ENCODE data around the gene LIMS2. TPM values are rescaled to one million over a fixed set of nuclear protein-coding genes. Genes with fewer than 3 reads are reported as not detected.

LIMS2 gene
- total and polyA plus RNA-seq, 2 donors (not counting 3 experiments of a cell fraction or from before 2014, with no cell fraction given): 48.3 to 55.6 TPM

GRCh38 chr2:127656569-127657231 lies 18.6 kb downstream of the LIMS2 start:
- Histone ChIP-seq H3K9me1 (replicated peaks; ENCODE audit: control insufficient read depth, extremely low read depth, insufficient read depth, low read length) (no peaks in the 10 kb centered on the region), H2AFZ (ENCODE audit: low read depth, low read length) (no peak overlapping the region), H3K9me3 (replicated peaks; ENCODE audit: control insufficient read depth, insufficient read depth, low read length) (no peaks in the 10 kb centered on the region), H4K20me1 (replicated peaks; ENCODE audit: control insufficient read depth, extremely low read depth, insufficient read depth, low read length) (no peaks in the 10 kb centered on the region), H3K9ac (replicated peaks; ENCODE audit: extremely low read depth, insufficient read depth, low read length) (no peak overlapping the region), H3K4me3 (replicated peaks in 1 of 3; ENCODE audit: insufficient read depth in 1 of 3, low read depth in 1 of 3, low read length in 3 of 3) (no peak overlapping the region), H3K27me3 (ENCODE audit: control insufficient read depth in 2 of 2, insufficient read depth in 2 of 2, low read length in 2 of 2) (no peaks in the 10 kb centered on the region), H3K27ac (ENCODE audit: insufficient read depth, low read depth, low read length) (no peak overlapping the region), H3K36me3 (ENCODE audit: control insufficient read depth in 2 of 2, extremely low read depth in 1 of 2, insufficient read depth in 2 of 2, low read length in 2 of 2) (peaks cover 0 to 9% of the 10 kb centered on the region in 2 experiments), H3K4me1 (ENCODE audit: control insufficient read depth, extremely low read depth, insufficient read depth, low read length) (peaks cover 28% of the 10 kb centered on the region), H3K4me2 (ENCODE audit: insufficient read depth, low read length) (no peak overlapping the region), H3K79me2 (ENCODE audit: control insufficient read depth, insufficient read depth, low read length) (no peaks in the 10 kb centered on the region)
- FAIRE-seq (no peak), DNase-seq (ENCODE audit: low read depth, low spot score) (no peak)
- CTCF ChIA-PET: interaction anchor here (12.1 kb wide), 1 partner anchor 64 kb away, joined by 424 read pairs; no protein-coding TSS in a partner anchor
- intact Hi-C loops (cut with micrococcal nuclease) (no loop called here), dilution Hi-C loops (cut with MboI; ENCODE audit: extremely low pct_ligation_motif_present, low sequenced_read_pairs) (no loop called here)
- BruUV-seq (replicated peaks): no TSS peak
- POLR2A ChIA-PET: no interaction called here
- TF ChIP-seq POLR2A (IDR thresholded peaks at IDR 0.05; ENCODE audit: low read depth, low read length): no peak
- TF ChIP-seq GATA2 (IDR thresholded peaks at IDR 0.05; ENCODE audit: insufficient read depth, insufficient read length, low read depth, low read length): no peak
- no peak for TF ChIP-seq FOS (IDR thresholded peaks at IDR 0.05; ENCODE audit: borderline replicate concordance, insufficient read depth, low read length)
- no peak for TF ChIP-seq CTCF (IDR thresholded peaks at IDR 0.05; ENCODE audit: extremely low read depth in 1 of 2, insufficient read depth in 1 of 2, low read depth in 1 of 2, low read length in 2 of 2)
- TF ChIP-seq EZH2 (IDR thresholded peaks at IDR 0.05; ENCODE audit: borderline replicate concordance, low read depth, low read length, severe bottlenecking): no peak
- TF ChIP-seq MYC (IDR thresholded peaks at IDR 0.05; ENCODE audit: low read depth, low read length): no peak
- TF ChIP-seq POLR2AphosphoS5 (IDR thresholded peaks at IDR 0.05; ENCODE audit: insufficient read depth, low read depth, low read length): no peak
- no peak for TF ChIP-seq MAX (IDR thresholded peaks at IDR 0.05; ENCODE audit: insufficient read depth, insufficient read length)
- TF ChIP-seq JUN (IDR thresholded peaks at IDR 0.05; ENCODE audit: borderline replicate concordance, insufficient read depth, insufficient read length, low read depth): no peak
